Measurements from ENCODE around the gene ZNF2.

The ZNF2 gene

GRCh38 chr2:95207111-95207961, 41.7 kb downstream of the ZNF2 start, which contains the start of gene ZNF892:
Gene ZNF892, plus strand, starts transcription at chr2:95207521. Its CDS starts 295 bp downstream, at chr2:95207816.
- DNase-seq = peak; percentile 83 to 95

GRCh38 chr2:95208106-95208505, 42.5 kb downstream of the ZNF2 start:
- DNase-seq = peak in 1 of 2 experiments; percentile 2

DNA sequence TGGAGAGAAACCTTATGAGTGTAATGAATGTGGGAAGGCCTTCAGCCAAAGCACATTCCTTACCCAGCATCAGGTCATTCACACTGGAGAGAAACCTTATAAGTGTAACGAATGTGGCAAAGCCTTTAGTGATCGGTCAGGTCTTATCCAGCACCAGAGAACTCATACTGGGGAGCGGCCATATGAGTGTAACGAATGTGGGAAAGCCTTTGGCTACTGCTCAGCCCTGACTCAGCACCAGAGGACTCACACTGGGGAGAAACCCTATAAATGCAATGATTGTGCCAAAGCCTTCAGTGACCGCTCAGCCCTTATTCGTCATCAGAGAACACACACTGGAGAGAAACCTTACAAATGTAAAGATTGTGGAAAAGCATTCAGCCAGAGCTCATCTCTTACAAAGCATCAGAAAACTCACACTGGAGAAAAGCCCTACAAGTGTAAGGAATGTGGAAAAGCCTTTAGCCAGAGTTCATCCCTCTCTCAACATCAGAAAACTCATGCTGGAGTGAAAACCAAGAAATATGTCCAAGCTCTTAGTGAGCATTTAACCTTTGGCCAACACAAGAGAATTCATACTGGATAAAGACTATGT, 49.5 kb downstream of the ZNF2 start:
- DNase-seq = no peak

- no peak for DNase-seq
Observed at GRCh38 chr2:95220449-95220848, 54.8 kb downstream of the ZNF2 start.

GRCh38 chr2:95225658-95226057, 60.0 kb downstream of the ZNF2 start:
- DNase-seq = peak; percentile 18 to 54

DNA sequence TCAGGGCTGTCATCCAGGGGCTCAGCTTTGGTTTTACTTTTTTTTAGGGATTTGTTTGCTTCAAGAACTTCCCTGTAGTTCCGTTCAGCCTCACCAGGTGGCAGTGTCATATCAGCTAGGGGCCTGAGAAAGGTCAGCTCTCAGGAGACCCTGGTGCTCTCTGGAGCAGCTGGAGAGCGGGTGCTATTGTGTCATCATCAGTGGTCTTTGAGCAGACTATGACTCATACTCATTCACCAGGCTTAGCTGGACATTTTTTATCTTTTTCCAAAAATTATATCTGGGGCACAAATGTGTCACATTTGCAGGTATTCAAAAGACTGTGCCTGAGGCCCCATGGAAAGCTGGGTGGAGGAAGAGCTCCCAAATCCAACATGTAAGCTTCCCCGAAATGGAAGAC, 66.1 kb downstream of the ZNF2 start:
- peak; percentile 65 to 85 for DNase-seq

- DNase-seq = no peak
Observed at GRCh38 chr2:95232232-95232631, 66.6 kb downstream of the ZNF2 start.

Measured in NCI-H526 (cell line).